HEK293 (cell line): ENCODE measurements around the gene TUFM.

ENCODE experiments used
- BCL6B ChIP-seq: fragments of 450-650 bp; formaldehyde crosslinking; IDR thresholded peaks from 2 replicates; pipeline ENCODE4 v1.5.1; 2017; ENCODE audit warnings: missing biosample characterization, missing genetic modification characterization
- HIC1 ChIP-seq: fragments of 450-650 bp; formaldehyde crosslinking; IDR thresholded peaks from 2 replicates; pipeline ENCODE4 v1.5.1; 2016; ENCODE audit warnings: missing biosample characterization, missing genetic modification characterization
- HOXA7 ChIP-seq: sonication (generic); formaldehyde crosslinking; IDR thresholded peaks from 2 replicates; pipeline ENCODE4 v1.8.1; 2022; ENCODE audit warnings: missing genetic modification reagents, borderline replicate concordance
- KLF17 ChIP-seq: fragments of 450-650 bp; formaldehyde crosslinking; IDR thresholded peaks from 2 replicates; pipeline ENCODE4 v1.5.1; 2016; ENCODE audit warnings: missing biosample characterization, missing genetic modification characterization
- TSHZ1 ChIP-seq: fragments of 450-650 bp; formaldehyde crosslinking; IDR thresholded peaks from 2 replicates; pipeline ENCODE4 v1.5.1; 2016; ENCODE audit warnings: missing biosample characterization, missing genetic modification characterization, borderline replicate concordance
- YY2 ChIP-seq: fragments of 450-650 bp; formaldehyde crosslinking; IDR thresholded peaks from 2 replicates; pipeline ENCODE4 v1.5.1; 2016; ENCODE audit warnings: missing biosample characterization, missing genetic modification characterization
- ZBTB26 ChIP-seq: fragments of 450-650 bp; formaldehyde crosslinking; optimal IDR thresholded peaks from 2 replicates; pipeline ENCODE3; 2016; ENCODE audit warnings: missing biosample characterization, mild to moderate bottlenecking, missing genetic modification characterization
- ZBTB7A ChIP-seq: fragments of 450-650 bp; formaldehyde crosslinking; IDR thresholded peaks from 2 replicates; pipeline ENCODE4 v1.5.1; 2016; ENCODE audit warnings: low read depth, missing biosample characterization, missing genetic modification characterization
- ZNF155 ChIP-seq: fragments of 450-650 bp; formaldehyde crosslinking; IDR thresholded peaks from 2 replicates; pipeline ENCODE4 v1.5.1; 2016; ENCODE audit warnings: missing biosample characterization, missing genetic modification characterization
- ZNF174 ChIP-seq: fragments of 450-650 bp; formaldehyde crosslinking; IDR thresholded peaks from 2 replicates; pipeline ENCODE4 v1.5.0; 2017; ENCODE audit warnings: missing biosample characterization, mild to moderate bottlenecking, missing genetic modification characterization
- ZNF184 ChIP-seq: fragments of 450-650 bp; IDR thresholded peaks from 2 replicates; pipeline ENCODE4 v1.5.1; 2018; ENCODE audit warnings: missing biosample characterization, mild to moderate bottlenecking, missing genetic modification characterization
- ZNF2 ChIP-seq: fragments of 450-650 bp; formaldehyde crosslinking; IDR thresholded peaks from 2 replicates; pipeline ENCODE4 v1.5.1; 2016; ENCODE audit warnings: missing biosample characterization, missing genetic modification characterization
- ZNF202 ChIP-seq: fragments of 450-650 bp; formaldehyde crosslinking; IDR thresholded peaks from 2 replicates; pipeline ENCODE4 v1.5.1; 2016; ENCODE audit warnings: missing biosample characterization, missing genetic modification characterization, borderline replicate concordance
- ZNF26 ChIP-seq: fragments of 450-650 bp; formaldehyde crosslinking; IDR thresholded peaks from 2 replicates; pipeline ENCODE4 v1.5.1; 2016; ENCODE audit warnings: missing biosample characterization, missing genetic modification characterization
- ZNF354C ChIP-seq: fragments of 450-650 bp; formaldehyde crosslinking; IDR thresholded peaks from 2 replicates; pipeline ENCODE4 v1.5.1; 2016; ENCODE audit warnings: missing biosample characterization, missing genetic modification characterization, low read depth, borderline replicate concordance
- ZNF48 ChIP-seq: fragments of 450-650 bp; formaldehyde crosslinking; IDR thresholded peaks from 2 replicates; pipeline ENCODE4 v1.5.1; 2016; ENCODE audit warnings: missing biosample characterization, missing genetic modification characterization
- ZNF548 ChIP-seq: fragments of 450-650 bp; formaldehyde crosslinking; IDR thresholded peaks from 2 replicates; pipeline ENCODE4 v1.5.1; 2016; ENCODE audit warnings: missing biosample characterization, missing genetic modification characterization
- ZNF621 ChIP-seq: fragments of 450-650 bp; formaldehyde crosslinking; IDR thresholded peaks from 2 replicates; pipeline ENCODE4 v1.5.1; 2017; ENCODE audit warnings: missing biosample characterization, missing genetic modification characterization
- ZNF701 ChIP-seq: fragments of 450-650 bp; formaldehyde crosslinking; IDR thresholded peaks from 2 replicates; pipeline ENCODE4 v1.5.1; 2016; ENCODE audit warnings: missing biosample characterization, missing genetic modification characterization
- ZNF776 ChIP-seq: fragments of 450-650 bp; formaldehyde crosslinking; IDR thresholded peaks from 2 replicates; pipeline ENCODE4 v1.5.0; 2017; ENCODE audit warnings: missing biosample characterization, missing genetic modification characterization, borderline replicate concordance
- ZNF830 ChIP-seq: fragments of 450-650 bp; IDR thresholded peaks from 2 replicates; pipeline ENCODE4 v1.5.0; 2018; ENCODE audit warnings: missing biosample characterization, missing genetic modification characterization, low read depth, mild to moderate bottlenecking, moderate library complexity
- TF ChIP-seq, protein P1 (sequence below): fragments of 450-650 bp; formaldehyde crosslinking; IDR thresholded peaks from 2 replicates; pipeline ENCODE4 v1.5.1; 2016; ENCODE audit warnings: missing biosample characterization, missing genetic modification characterization, borderline replicate concordance
- TF ChIP-seq, protein P2 (sequence below): sonication (generic); formaldehyde crosslinking; IDR thresholded peaks from 2 replicates; pipeline ENCODE4 v1.8.1; 2022; ENCODE audit warnings: mild to moderate bottlenecking, moderate library complexity, missing genetic modification reagents
- TF ChIP-seq, protein P3 (sequence below): fragments of 450-650 bp; formaldehyde crosslinking; IDR thresholded peaks from 2 replicates; pipeline ENCODE4 v1.5.1; 2016; ENCODE audit warnings: missing biosample characterization, missing genetic modification characterization

TUFM gene

GRCh38 chr16:28879841-28880588 is 33.9 kb upstream of the TUFM start (continued):
- no peak for TF ChIP-seq ZNF174
- TF ChIP-seq ZBTB7A (tag by site-specific recombination), result 0 out of 2 replicates have a peak, but pooled peaks have one; percentile 67
- no peak for TF ChIP-seq ZNF548
- no peak for TF ChIP-seq HOXA7 (CRISPR knock-in tag)
- TF ChIP-seq, protein P1, sequence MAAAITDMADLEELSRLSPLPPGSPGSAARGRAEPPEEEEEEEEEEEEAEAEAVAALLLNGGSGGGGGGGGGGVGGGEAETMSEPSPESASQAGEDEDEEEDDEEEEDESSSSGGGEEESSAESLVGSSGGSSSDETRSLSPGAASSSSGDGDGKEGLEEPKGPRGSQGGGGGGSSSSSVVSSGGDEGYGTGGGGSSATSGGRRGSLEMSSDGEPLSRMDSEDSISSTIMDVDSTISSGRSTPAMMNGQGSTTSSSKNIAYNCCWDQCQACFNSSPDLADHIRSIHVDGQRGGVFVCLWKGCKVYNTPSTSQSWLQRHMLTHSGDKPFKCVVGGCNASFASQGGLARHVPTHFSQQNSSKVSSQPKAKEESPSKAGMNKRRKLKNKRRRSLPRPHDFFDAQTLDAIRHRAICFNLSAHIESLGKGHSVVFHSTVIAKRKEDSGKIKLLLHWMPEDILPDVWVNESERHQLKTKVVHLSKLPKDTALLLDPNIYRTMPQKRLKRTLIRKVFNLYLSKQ (tag by site-specific recombination), result no peak
- TF ChIP-seq ZNF155, result no peak
- TF ChIP-seq YY2 (tag by site-specific recombination), result no peak
- no peak for TF ChIP-seq ZNF354C (tag by site-specific recombination)
- no peak for TF ChIP-seq ZNF621 (tag by site-specific recombination)
- no peak for TF ChIP-seq ZNF830 (tag by site-specific recombination)
- no peak for TF ChIP-seq ZNF26
- no peak for TF ChIP-seq ZNF48
- peak; percentile 82 for TF ChIP-seq ZNF2 (tag by site-specific recombination)
- no peak for TF ChIP-seq TSHZ1 (tag by site-specific recombination)
- TF ChIP-seq, protein P2, sequence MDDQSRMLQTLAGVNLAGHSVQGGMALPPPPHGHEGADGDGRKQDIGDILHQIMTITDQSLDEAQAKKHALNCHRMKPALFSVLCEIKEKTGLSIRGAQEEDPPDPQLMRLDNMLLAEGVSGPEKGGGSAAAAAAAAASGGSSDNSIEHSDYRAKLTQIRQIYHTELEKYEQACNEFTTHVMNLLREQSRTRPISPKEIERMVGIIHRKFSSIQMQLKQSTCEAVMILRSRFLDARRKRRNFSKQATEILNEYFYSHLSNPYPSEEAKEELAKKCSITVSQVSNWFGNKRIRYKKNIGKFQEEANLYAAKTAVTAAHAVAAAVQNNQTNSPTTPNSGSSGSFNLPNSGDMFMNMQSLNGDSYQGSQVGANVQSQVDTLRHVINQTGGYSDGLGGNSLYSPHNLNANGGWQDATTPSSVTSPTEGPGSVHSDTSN, result no peak
- peak; percentile 80 for TF ChIP-seq ZBTB26
- TF ChIP-seq ZNF776 (tag by site-specific recombination), result no peak
- TF ChIP-seq ZNF184 (tag by site-specific recombination), result 0 out of 2 replicates have a peak, but pooled peaks have one; percentile 8
- TF ChIP-seq, protein P3, sequence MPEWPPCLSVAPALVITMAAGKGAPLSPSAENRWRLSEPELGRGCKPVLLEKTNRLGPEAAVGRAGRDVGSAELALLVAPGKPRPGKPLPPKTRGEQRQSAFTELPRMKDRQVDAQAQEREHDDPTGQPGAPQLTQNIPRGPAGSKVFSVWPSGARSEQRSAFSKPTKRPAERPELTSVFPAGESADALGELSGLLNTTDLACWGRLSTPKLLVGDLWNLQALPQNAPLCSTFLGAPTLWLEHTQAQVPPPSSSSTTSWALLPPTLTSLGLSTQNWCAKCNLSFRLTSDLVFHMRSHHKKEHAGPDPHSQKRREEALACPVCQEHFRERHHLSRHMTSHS (tag by site-specific recombination), result no peak
- peak; percentile 90 for TF ChIP-seq KLF17 (tag by site-specific recombination)
- TF ChIP-seq ZNF701 (tag by site-specific recombination), result no peak
- TF ChIP-seq ZNF202 (tag by site-specific recombination), result no peak
- peak; percentile 89 for TF ChIP-seq HIC1 (tag by site-specific recombination)
- no peak for TF ChIP-seq BCL6B (tag by site-specific recombination)
